ENCODE results near the gene C4orf54.

Gene C4orf54

DNA sequence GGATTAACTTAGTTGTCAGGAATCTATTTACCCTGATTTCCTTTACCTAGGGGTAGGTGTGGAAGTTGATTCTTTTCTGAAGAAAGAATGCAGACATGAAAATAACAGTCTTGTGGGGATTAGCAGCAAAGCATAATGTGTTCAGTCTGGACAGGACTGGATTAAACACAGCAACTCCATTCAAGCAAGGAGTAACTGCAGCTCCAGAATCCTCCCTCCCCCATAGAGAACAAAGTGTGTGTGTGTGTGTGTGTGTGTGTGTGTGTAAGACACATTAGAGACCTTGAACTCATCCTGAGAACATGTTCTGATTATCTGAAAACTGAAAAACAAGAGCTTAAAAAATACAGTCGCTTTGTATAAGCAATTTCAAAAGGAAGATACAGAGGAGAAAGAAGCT is 9.3 kb downstream of the C4orf54 start:
- no peak for ATAC-seq (replicated peaks)
- H3K4me1 Mint-ChIP-seq (ENCODE audit: low read depth in 2 of 2), result peaks cover 0 to 1% of the 10 kb centered on the region in 2 donors

DNA sequence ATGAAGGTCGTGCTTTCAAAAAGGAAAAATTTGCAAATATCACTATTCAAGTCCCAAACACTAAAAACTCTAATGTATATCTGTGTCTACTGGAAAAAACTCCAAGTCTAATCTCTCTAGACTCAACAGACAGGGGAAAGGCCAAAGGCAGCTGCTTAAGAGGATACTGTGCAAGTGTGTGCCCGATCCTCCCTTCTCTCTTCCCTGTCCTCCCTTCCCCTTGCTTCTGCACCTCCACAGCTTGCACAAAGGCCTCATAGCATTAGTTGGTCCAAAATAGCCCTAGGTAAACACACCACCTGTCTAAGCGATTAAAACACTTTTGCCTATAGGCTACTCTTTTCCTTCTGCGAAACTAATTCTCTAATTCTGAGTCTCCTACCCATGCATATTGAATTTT is 10.6 kb downstream of the C4orf54 start:
- Mint-ChIP-seq H3K27me3 (peaks cover 5 to 28% of the 10 kb centered on the region in 2 donors), H3K4me1 (ENCODE audit: low read depth in 2 of 2) (peaks cover 0 to 1% of the 10 kb centered on the region in 2 donors), H3K27ac (no peak overlapping the region), H3K4me3 (no peak overlapping the region), H3K9me3 (no peaks in the 10 kb centered on the region), H3K36me3 (ENCODE audit: insufficient read depth) (no peaks in the 10 kb centered on the region)
- DNase-seq (no peak), ATAC-seq (replicated peaks) (no peak)

More for the DNA sequence above, 9.3 kb downstream of the C4orf54 start:
- no peaks in the 10 kb centered on the region for H3K36me3 Mint-ChIP-seq (ENCODE audit: insufficient read depth)
- H3K27me3 Mint-ChIP-seq, result peaks cover 5 to 21% of the 10 kb centered on the region in 2 donors
- H3K9me3 Mint-ChIP-seq, result no peaks in the 10 kb centered on the region
- DNase-seq, result no peak
- H3K4me3 Mint-ChIP-seq, result no peak overlapping the region
- no peak overlapping the region for H3K27ac Mint-ChIP-seq

DNA sequence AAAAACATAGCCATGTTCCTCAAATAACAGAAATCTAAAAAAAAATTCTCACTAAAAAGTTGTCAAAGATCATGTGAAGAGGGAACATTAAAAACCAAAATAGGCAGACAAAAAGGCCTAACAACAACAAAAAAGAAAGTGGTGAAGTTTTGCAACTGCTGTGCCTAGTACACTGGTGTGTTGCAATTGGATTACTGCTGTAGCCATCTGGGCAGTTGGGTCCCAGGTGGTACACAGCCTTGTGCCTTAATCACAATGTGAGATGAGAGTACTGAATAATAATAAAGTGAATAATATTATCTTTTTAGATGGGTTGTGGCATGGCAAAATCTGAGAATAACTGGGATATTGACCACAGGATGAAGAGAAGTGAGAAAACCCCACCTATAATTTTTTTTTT is 12.0 kb downstream of the C4orf54 start:
- Mint-ChIP-seq H3K9me3 (no peaks in the 10 kb centered on the region), H3K4me3 (no peak overlapping the region), H3K27me3 (peaks cover 8 to 26% of the 10 kb centered on the region in 2 donors), H3K4me1 (ENCODE audit: low read depth in 2 of 2) (peaks cover 0 to 1% of the 10 kb centered on the region in 2 donors), H3K36me3 (ENCODE audit: insufficient read depth) (no peaks in the 10 kb centered on the region), H3K27ac (no peak overlapping the region)
- ATAC-seq (replicated peaks) (no peak), DNase-seq (no peak)

DNA sequence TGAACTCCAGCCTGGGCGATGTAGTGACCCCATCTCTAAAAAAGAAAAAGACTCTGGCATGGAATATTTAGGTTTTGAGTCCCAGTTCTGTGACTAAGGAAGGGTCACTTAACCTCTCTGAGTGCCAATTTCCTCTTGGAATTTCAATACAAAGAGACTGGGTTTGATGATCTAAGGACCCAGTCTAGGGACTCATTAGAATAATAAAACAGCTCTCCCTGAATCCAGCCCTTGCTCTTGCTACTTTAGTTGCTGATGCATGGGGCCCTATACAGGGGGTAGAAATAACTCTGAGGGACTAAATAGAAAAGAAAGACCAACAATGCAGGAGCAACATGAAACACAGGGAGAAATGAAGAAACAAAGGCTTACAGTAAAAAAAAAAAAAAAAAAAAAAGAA is 12.6 kb downstream of the C4orf54 start:
- peaks cover 11 to 30% of the 10 kb centered on the region in 2 donors for H3K27me3 Mint-ChIP-seq
- no peaks in the 10 kb centered on the region for H3K9me3 Mint-ChIP-seq
- H3K36me3 Mint-ChIP-seq (ENCODE audit: insufficient read depth), result no peaks in the 10 kb centered on the region
- ATAC-seq (replicated peaks), result no peak
- H3K4me1 Mint-ChIP-seq (ENCODE audit: low read depth in 2 of 2), result peaks cover 0 to 1% of the 10 kb centered on the region in 2 donors
- no peak overlapping the region for H3K4me3 Mint-ChIP-seq
- H3K27ac Mint-ChIP-seq, result no peak overlapping the region
- no peak for DNase-seq

DNA sequence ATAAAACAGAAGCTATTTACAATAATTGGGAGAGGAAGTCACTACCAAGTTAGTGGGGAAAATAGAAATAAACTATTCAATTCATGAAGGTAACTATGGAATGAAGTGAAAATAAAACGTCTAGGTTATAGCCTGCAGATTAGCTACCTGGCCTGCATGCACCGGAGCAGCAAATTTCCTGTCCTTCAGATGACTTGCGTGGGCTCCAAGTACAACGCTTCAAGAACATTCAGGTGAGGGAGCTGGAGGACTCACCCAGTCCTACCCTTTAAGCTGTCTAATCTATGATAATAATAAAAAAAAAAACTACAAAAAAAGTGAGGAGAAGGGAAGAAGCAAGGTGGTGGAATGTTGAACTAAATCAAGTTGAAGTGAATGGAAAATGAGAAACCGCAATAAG is 13.2 kb downstream of the C4orf54 start:
- Mint-ChIP-seq H3K9me3 (no peaks in the 10 kb centered on the region), H3K27me3 (peaks cover 7 to 24% of the 10 kb centered on the region in 2 donors), H3K27ac (no peak overlapping the region), H3K4me3 (no peak overlapping the region), H3K36me3 (ENCODE audit: insufficient read depth) (no peaks in the 10 kb centered on the region), H3K4me1 (ENCODE audit: low read depth in 2 of 2) (peaks cover 0 to 1% of the 10 kb centered on the region in 2 donors)
- DNase-seq, result no peak
- no peak for ATAC-seq (replicated peaks)

GRCh38 chr4:99642725-99643489 is 14.7 kb downstream of the C4orf54 start:
- Mint-ChIP-seq H3K27me3 (peaks cover 6 to 20% of the 10 kb centered on the region in 2 donors), H3K9me3 (no peaks in the 10 kb centered on the region), H3K36me3 (ENCODE audit: insufficient read depth) (no peaks in the 10 kb centered on the region), H3K4me1 (ENCODE audit: low read depth in 2 of 2) (no peaks in the 10 kb centered on the region), H3K27ac (no peak overlapping the region), H3K4me3 (no peak overlapping the region)
- ATAC-seq (replicated peaks) (no peak), DNase-seq (no peak)

DNA sequence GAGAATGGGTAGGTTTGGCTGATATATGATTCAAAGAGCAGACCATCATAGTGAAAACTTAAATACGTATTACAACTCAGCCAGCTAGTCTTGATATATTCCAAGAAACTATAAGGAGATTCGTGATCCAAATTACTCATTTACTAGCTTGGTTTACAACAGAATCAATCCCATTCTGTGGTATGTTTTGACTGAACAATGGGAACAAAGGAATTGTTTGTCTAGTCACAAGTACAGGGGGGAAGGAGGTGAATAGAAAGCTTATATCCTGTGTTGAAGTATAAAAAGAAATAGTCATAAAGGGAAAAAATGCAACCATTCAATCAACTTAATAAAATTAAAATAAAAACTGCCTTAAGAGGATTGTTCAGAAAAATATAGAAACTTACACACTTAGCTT is 17.0 kb downstream of the C4orf54 start:
- no peak for ATAC-seq (replicated peaks)
- Mint-ChIP-seq H3K9me3 (no peaks in the 10 kb centered on the region), H3K36me3 (ENCODE audit: insufficient read depth) (no peaks in the 10 kb centered on the region), H3K27me3 (peaks cover 6 to 20% of the 10 kb centered on the region in 2 donors), H3K4me1 (ENCODE audit: low read depth in 2 of 2) (no peaks in the 10 kb centered on the region), H3K4me3 (no peak overlapping the region), H3K27ac (no peak overlapping the region)
- no peak for DNase-seq

DNA sequence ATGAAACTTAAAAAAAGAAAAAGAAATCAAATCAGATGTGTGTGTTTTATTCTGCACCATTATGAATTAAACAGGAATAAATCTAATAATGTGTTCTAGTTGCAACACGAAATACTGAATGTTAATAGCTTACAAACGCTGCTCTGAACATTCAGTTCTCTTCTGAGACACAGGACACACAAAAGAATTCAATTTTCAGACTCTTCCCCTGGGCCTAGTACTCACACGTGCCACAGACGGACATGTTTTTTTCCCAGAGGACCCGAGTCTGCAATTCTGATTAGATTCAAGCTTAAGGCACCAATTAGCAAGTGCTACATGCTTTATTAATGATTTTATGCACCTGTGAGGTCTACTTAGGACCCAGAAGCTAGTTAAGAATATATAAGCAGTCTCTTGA is 20.5 kb downstream of the C4orf54 start:
- H3K27ac Mint-ChIP-seq, result no peak overlapping the region
- ATAC-seq (replicated peaks) (no peak), DNase-seq (no peak)
- H3K27me3 Mint-ChIP-seq, result peaks cover 18 to 26% of the 10 kb centered on the region in 2 donors
- no peaks in the 10 kb centered on the region for H3K9me3 Mint-ChIP-seq
- no peak overlapping the region for H3K4me3 Mint-ChIP-seq
- H3K4me1 Mint-ChIP-seq (ENCODE audit: low read depth in 2 of 2), result no peaks in the 10 kb centered on the region
- H3K36me3 Mint-ChIP-seq (ENCODE audit: insufficient read depth), result no peaks in the 10 kb centered on the region

DNA sequence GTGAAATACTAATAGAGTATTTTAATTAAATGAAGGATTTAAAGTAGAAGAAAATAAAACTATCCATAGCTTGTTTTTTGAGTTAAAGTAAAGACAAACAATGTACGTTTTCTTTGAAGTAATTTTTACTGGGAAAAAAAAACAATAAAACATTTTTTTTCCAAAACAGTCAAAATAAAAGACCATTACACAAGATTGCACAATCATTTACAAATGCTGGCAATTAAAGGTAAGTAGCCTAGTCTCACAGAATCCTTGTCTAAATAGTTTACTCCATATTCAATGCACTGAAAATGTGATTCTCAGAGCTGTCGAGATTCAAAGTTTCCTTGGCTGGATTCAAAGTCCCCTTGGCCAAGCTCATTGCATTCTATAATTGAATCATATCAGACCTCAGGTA is 21.2 kb downstream of the C4orf54 start:
- peaks cover 21 to 26% of the 10 kb centered on the region in 2 donors for H3K27me3 Mint-ChIP-seq
- ATAC-seq (replicated peaks) (no peak), DNase-seq (no peak)
- H3K4me3 Mint-ChIP-seq, result no peak overlapping the region
- no peak overlapping the region for H3K27ac Mint-ChIP-seq
- no peaks in the 10 kb centered on the region for H3K4me1 Mint-ChIP-seq (ENCODE audit: low read depth in 2 of 2)
- no peaks in the 10 kb centered on the region for H3K9me3 Mint-ChIP-seq
- H3K36me3 Mint-ChIP-seq (ENCODE audit: insufficient read depth), result no peaks in the 10 kb centered on the region

- Mint-ChIP-seq H3K36me3 (ENCODE audit: insufficient read depth) (no peaks in the 10 kb centered on the region), H3K4me3 (no peak overlapping the region), H3K4me1 (ENCODE audit: low read depth in 2 of 2) (no peaks in the 10 kb centered on the region), H3K9me3 (no peaks in the 10 kb centered on the region), H3K27me3 (peaks cover 20 to 24% of the 10 kb centered on the region in 2 donors), H3K27ac (no peak overlapping the region)
- DNase-seq, result no peak
- ATAC-seq (replicated peaks), result no peak
Measured at GRCh38 chr4:99635601-99636000, 22.0 kb downstream of the C4orf54 start.

- no peaks in the 10 kb centered on the region for H3K9me3 Mint-ChIP-seq
Measured at GRCh38 chr4:99634742-99635360, 22.8 kb downstream of the C4orf54 start.

GRCh38 chr4:99633772-99634171 is 23.9 kb downstream of the C4orf54 start:
- no peak overlapping the region for H3K4me3 Mint-ChIP-seq
- H3K4me1 Mint-ChIP-seq (ENCODE audit: low read depth in 2 of 2), result no peaks in the 10 kb centered on the region
- no peak overlapping the region for H3K27ac Mint-ChIP-seq
- peaks cover 17 to 31% of the 10 kb centered on the region in 2 donors for H3K27me3 Mint-ChIP-seq
- DNase-seq (no peak), ATAC-seq (replicated peaks) (no peak)
- no peaks in the 10 kb centered on the region for H3K36me3 Mint-ChIP-seq (ENCODE audit: insufficient read depth)
- H3K9me3 Mint-ChIP-seq, result no peaks in the 10 kb centered on the region

More at GRCh38 chr4:99634742-99635360, 22.8 kb downstream of the C4orf54 start:
- H3K4me3 Mint-ChIP-seq, result no peak overlapping the region
- no peak overlapping the region for H3K27ac Mint-ChIP-seq
- no peak for DNase-seq
- peaks cover 16 to 29% of the 10 kb centered on the region in 2 donors for H3K27me3 Mint-ChIP-seq
- H3K4me1 Mint-ChIP-seq (ENCODE audit: low read depth in 2 of 2), result no peaks in the 10 kb centered on the region
- no peaks in the 10 kb centered on the region for H3K36me3 Mint-ChIP-seq (ENCODE audit: insufficient read depth)
- ATAC-seq (replicated peaks), result no peak

DNA sequence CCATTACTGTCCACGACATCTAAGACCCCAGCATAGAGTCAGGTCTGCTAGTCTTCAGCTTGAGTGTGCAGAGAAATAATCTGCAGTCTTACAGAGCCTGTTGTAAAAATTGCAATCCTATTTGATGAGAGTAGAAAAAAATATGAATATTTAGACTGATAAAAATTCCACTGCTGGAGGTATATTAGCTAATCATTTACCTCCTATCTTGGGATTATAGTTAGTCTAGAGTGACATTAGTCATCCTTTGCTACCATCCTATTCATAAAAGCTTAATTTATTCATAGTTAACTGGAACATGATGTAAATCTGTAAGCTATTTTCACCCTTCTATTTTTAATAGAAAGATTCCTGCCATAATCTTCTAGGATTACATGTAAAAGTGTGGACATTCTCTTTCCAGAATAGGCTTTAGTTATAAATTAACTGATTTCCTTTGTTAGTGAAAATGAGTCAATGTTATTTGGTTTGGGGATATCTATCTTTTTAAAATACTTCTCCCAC is 26.7 kb downstream of the C4orf54 start:
- Mint-ChIP-seq H3K36me3 (ENCODE audit: insufficient read depth) (no peaks in the 10 kb centered on the region), H3K27ac (no peak overlapping the region), H3K4me1 (ENCODE audit: low read depth in 2 of 2) (no peaks in the 10 kb centered on the region), H3K9me3 (no peaks in the 10 kb centered on the region), H3K4me3 (no peak overlapping the region), H3K27me3 (peaks cover 23 to 43% of the 10 kb centered on the region in 2 donors)
- ATAC-seq (replicated peaks) (no peak), DNase-seq (no peak)
